NCI-H2171 (cell line): ENCODE results near the gene DNAJB9.
"Not testable (repeated sequence)": the region's sequence is repeated elsewhere in the genome, so short reads cannot be mapped to it uniquely, and the experiment has no call there.

Experiments
- DNase-seq: peaks from one replicate; lab custom pipeline; 2025; lab: John Stamatoyannopoulos, UW

Gene DNAJB9

DNA sequence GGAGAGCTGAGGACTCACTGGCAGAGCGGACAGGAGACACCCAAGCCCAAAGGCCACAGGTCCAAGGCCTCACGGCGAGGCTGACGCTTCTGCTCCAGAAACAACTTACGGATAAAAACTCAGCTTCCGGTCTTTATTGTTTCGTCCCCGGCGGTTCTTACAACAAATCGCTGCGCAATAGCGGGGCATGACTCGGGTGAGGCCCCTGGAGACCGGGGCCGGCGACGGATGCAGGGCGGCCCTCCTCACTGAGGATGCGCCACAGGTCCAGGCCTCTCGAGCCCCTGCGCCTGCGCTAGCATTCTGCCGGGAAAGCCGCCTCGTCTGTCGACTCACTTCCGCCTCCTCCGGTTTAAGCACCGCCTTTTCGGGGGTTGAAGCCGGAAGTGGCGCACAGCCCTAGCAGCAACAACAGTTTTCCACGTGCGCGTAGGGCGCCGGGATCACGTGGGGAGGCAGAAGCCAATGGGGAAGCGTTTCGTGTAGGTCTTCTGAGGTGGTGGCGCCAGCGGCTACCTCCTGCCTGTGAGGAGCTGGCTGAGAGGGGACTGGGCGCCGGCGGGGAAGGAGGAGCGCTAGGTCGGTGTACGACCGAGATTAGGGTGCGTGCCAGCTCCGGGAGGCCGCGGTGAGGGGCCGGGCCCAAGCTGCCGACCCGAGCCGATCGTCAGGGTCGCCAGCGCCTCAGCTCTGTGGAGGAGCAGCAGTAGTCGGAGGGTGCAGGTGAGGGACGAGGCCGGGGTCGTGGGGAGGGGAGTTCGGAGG, at the start of gene DNAJB9, which contains the start of gene THAP5:
Gene DNAJB9 (plus strand): TSS at position 494 of the 765 bp plus-strand sequence. CDS start 1,853 bp downstream, outside the sequence.
Gene THAP5 (minus strand): TSS at position 326 of the 765 bp plus-strand sequence. CDS start 137 bp downstream, at position 189.
- peak; percentile 99 for DNase-seq

DNA sequence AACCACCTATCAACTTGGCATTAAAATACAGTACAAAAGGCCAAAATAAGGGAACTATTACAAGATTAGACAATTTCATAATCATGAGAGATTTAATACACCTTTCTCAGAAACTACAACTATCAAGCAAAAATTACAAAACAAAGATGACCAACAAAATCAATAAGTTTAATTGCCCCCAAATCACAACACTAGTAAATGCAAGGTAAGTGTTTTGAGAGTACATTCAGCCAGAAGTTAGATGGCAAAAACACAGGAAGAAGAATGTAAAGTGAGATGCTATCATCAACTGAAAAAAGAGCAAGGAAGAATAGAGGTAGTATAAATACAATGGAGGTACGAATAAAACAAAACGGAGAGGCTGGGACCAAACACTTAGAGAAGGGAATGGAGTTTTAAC, 46.9 kb upstream of the DNAJB9 start:
- no peak for DNase-seq

DNA sequence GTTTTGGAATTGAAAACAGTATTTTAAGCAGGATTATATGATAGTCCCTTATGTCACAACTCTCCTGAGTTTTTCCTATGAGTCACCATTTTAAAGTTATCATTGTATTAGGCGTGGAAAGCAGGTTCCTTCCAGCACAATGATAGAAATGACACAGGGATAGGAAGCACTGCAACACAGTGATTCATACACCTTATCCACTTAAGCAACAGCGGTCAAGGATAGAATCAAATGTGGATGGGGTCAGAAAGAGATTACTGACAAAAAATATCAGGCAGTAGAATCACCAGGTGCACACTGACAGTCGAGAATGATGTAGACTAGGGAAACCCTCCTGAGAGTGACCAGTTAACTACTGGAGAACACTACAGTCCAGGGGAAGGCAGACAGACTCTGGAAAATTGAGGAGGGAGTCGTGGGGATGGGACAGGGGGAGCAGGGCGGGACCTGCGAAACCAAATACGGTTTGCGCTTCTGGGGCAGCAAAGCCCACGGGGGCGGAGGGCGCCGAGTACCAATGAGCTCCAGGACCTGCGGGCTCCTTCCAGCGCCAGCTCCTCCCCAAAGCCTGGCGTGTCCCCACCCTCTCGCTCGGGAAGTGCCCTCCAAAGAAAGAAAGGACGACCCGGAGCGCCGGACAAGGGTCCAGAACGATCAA, 44.2 kb upstream of the DNAJB9 start:
- peak; percentile 81 for DNase-seq

DNA sequence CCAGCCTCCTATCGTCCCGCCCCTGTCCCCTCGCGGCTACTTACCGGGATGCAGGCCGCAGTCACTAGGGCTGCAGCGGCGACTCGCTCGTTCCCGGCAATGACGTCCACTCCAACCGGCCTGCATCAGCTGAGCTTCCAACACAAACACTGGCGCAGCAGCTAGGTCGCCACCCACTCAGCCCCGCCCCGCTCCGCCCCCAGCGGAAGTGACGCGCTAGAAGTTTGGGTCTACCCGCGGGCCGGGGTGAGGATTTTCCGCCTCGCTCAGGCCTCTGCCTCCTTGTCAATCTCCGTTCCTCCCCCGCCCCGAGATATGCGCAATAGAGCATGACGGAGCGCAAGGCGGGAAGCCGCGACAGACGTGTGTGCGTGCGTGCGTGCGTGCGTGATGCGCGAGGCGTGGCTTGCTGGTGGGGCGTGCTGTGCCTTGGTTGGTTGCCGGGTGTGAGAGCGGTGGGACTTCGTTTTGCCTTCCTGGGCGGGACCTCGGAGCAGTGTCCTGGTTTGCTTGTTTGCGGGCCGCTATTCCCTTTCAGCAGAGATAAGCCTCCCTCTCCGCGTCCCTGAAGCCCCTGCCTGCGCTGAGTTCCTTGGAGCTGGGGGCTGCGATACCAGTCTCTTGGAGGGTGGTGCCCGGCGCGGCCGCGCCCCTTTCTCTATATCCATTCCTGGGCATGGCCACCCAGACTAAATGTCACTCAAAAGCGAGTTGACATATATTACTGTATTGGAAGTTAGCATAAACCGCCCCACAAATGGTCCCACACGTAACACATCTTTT, 43.5 kb upstream of the DNAJB9 start, which contains the start of gene PNPLA8:
Gene PNPLA8 (minus strand): TSS at position 151 of the 783 bp plus-strand sequence. CDS start 10,644 bp downstream, outside the sequence.
- peak; percentile 99 for DNase-seq

DNA sequence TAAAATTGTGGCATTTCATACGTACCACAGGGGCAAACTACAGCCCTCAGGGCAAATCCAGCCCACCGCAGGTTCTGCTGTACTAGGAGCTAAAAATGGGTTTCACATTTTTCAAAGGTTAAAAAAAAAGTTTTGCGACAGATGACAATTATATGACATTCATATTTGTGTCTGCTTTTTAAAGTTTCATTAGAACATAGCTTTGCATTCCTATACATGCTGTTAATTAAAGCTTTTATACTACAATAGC, 43.0 kb upstream of the DNAJB9 start:
- DNase-seq = no peak

DNA sequence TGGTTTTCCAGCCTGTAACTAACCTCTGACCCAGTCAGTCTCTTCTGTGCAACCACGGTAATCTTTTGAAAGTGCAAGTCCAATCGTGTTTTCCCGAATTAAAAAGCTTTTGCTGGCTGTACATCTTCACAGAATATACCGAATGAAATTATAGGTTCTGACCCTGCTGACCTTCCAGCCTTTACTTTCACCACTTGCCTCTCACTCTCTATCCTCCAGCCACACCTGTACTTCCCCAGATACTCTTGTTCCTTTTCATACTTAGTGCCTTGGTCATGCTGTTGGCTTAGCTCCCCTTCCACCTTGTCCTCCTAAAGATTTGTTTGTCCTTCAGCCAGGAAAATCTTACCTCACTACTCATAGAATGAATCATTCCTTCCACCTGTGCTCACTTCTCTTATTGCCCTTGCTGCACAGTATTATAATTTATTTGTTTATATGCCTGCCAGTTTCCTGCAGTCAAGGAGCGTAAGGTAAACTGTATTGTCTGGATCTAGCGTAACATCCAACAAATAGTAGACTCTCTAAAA, 41.4 kb upstream of the DNAJB9 start:
- no peak for DNase-seq

DNA sequence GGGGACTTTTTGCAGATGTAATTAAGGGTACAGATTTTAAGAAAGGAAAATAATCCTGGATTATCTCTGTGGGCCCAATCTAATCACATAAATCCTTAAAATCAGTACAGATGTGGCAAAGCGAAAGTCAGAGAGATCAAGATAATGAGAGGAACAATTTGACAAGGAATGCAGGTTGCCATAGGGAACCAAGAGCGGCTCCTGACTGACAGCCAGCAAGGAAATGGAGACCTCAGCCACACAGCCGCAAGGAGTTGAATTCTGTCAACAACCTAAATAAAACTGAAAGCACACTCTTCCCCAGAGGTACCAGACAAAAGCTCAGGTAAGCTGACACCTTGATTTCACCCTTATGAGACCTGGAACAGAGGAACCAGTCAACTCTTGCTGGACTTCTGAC, 40.3 kb upstream of the DNAJB9 start:
- DNase-seq = no peak

DNA sequence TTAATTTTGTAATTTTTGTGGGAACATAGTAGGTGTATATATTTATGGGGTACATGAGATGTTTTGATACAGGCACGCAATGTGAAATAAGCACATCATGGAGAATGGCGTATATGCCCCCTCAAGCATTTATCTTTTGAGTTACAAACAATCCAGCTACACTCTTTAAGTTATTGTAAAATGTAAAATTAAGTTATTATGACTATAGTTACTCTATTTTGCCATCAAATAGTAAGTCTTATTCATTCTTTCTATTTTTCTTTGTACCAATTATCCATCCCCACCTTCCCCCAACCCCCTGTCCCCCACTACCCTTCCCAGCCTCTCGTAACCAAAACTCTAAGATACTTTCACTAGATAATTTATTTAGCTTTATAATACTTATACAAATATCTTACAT, 36.0 kb upstream of the DNAJB9 start:
- no peak for DNase-seq

DNA sequence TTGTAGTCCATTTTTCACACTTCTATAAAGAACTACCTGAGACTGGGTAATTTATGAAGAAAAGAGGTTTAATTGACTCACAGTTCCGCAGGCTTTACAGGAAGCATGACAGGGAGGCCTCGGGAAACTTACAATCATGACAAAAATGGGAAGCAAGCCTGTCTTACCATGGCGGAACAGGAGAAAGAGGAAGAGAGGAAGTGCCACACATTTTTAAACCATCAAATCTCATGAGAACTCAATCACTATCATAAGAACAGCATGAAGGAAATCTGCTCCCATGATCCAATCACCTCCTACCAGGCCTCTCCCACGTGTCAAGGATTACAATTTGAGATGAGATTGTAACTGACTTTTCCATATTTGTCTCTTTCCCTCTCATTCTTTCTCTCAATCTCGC, 34.4 kb upstream of the DNAJB9 start:
- DNase-seq = no peak

DNA sequence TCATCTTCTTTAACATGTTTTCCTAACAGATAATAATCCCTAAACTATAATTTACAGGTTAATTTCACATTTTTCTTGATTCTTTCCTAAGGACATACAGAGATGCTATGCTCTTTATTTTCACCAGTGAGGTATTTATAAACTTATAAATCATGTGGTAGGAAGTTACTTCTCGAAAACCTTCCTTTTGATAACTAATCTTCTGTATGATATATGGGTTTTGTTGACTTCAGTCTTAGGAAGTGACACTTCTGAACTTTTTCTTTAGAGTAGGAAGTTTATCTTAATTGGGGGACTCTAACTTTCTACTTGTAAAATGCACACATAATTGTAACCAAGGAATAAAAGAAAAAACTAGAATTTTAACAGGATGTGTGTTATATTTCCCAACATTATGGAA, 33.9 kb upstream of the DNAJB9 start:
- DNase-seq = no peak

DNA sequence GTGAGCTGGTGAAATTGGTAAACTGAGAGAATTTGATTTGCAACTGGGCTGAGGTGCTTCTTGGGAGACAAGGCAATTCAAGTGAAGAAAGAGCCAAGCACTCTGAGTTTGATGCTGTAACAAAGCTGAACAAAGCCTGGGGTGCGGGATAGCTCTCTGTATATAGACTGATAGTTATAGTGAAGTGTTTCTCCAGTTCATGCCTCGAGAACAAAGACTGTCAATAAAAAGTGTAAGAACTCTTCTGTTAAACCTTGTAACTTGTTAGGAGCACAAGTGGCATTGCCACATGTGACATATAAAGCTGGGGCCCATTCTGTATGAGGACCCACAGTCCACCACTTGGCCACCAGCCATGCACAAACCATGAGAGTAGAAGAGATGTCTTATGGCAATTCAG, 32.4 kb upstream of the DNAJB9 start:
- DNase-seq = no peak

DNA sequence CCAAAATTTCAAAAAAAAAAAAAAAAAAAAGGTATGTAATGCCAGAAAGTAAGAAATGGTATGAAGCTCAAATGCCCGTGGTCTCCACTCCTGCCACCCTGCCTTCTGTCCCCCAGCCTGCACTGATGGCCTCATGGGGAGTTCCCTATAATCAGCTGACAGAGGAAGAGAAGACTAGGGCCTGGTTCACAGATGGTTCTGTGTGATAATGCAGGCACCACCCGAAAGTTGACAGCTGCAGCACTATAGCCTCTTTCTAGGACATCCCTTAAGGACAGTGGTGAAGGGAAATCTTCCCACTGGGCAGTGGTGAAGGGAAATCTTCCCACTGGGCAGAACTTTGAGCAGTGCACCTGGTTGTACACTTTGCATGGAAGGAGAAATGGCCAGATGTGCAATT, 31.4 kb upstream of the DNAJB9 start:
- not testable (repeated sequence) for DNase-seq

DNA sequence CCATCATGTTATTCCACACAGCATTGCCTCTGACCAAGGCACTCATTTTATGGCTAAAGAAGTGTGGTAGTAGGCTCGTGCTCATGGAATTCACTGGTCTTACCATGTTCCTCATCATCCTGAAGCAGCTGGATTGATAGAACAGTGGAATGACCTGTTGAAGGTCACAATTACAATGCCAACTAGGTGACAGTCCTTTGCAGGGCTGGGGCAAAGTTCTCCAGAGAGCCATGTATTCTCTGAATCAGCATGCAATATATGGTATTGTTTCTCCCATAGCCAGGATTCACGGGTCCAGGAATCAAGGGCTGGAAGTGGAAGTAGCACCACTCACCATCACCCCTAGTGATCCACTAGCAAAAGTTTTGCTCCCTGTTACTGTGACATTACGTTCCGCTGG, 31.0 kb upstream of the DNAJB9 start:
- DNase-seq = not testable (repeated sequence)

DNA sequence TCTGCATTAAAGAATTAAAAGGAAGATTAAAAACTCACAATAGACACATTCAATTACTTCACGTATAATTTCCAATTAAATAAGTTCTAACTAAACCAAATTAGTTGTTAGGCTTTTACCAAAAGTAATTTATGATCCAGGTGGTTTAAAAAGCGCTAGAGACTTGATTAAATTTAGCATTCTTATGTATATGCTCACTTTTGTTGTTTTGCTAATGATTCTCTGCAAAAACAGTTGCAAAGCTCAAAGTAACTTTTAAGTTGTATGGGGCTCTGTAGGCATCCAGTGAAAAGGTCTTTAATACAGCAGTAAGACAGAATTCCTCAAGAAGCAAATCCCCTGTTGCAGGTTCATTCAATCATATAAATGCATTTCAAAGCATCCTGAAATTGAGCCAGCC, 28.2 kb upstream of the DNAJB9 start:
- DNase-seq = no peak

DNA sequence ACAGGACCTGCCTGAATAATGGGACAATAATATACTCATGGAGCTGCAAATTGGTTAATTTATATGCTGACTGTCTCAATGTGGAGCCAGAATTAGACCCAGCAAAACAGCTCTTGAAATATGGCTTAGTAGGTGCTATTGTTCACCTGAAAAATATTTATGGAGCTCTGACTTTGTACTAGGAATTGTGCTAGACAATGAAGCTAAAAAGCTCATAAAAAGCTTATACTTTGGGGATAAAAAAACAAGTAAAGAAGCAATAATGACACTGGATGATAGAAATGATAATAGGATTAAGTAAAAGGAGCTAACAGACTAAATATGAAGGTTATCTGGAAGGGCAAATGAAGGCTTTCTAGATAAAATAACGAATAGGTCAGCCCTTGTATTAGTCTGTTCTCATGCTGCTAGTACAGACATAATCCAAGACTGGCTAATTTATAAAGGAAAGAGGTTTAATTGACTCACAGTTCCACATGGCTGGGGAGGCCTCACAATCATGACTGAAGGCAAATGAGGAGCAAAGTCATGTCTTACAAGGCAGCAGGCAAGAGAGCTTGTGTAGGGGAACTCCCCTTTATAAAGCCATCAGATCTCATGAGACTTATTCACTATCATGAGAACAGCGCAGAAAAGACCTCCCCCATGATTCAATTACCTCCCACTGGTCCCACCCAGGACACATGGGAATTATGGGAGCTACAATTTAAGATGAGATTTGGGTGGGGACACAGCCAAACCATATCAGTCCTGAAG, 21.4 kb upstream of the DNAJB9 start:
- DNase-seq = not testable (repeated sequence)

DNA sequence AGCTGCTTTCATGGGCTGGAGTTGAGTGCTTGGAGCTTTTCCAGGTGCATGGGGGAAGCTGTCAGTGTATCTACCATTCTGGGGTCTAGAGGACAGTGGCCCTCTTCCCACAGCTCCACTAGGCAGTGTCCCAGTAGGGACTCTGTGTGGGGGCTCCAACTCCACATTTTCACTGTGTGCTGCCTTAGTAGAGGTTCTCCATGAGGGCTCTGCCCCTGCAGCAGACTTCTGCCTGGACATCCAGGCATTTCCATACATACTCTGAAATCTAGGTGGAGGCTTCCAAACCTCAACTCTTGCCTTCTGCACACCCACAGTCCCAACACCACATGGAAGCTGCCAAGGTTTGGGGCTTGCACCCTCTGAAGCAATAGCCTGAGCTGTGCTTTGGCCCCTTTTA, 13.0 kb upstream of the DNAJB9 start:
- not testable (repeated sequence) for DNase-seq

DNA sequence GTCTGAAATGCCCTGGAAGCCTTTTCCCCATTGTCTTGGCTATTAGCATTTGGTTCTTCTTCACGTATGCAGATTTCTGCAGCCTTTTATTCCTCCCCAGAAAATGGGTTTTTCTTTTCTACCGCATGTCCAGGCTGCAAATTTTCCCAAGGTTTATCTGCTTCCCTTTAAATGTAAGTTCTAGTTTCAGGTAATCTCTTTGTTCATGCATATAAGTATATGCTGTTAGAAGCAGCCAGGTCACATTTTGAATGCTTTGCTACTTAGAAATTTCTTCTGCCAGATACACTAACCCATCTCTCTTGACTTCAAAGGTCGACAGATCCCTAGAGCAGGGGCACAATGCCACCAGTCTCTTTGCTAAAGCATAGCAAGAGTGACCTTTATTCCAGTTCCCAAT, 12.5 kb upstream of the DNAJB9 start:
- no peak for DNase-seq

DNA sequence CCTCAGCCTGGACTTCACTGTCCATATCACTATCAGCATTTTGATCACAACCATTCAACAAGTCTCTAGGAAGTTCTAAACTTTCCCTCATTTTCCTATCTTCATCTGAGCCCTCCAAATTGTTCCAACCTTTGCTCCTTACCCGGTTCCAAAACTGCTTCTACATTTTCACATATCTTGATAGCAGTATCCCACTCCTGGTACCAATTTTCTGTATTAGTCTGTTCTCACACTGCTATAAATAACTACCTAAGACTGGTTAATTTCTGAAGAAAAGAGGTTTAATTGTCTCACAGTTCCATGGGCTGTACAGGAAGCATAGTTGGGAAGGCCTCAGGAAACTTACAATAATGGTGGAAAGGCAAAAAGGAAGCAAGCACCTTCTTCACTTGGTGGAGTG, 12.1 kb upstream of the DNAJB9 start:
- no peak for DNase-seq

DNA sequence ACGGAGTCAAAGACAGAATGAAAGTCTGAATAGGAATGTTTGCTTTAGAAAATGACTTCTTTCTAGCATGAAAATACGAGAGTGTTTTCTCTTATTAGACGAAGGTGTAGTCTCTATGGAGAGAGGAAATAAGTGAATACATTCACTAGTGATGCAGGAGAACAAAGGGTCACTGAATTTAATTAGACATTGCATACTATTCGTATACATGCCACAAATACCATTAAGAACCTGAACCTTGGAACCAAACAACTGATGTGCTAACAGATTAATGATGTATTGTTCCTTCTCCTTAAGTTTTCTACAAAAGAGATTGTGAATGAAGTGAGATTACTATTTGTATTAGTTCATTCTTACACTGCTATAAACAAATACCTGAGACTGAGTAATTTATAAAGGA, 10.4 kb upstream of the DNAJB9 start:
- no peak for DNase-seq

DNA sequence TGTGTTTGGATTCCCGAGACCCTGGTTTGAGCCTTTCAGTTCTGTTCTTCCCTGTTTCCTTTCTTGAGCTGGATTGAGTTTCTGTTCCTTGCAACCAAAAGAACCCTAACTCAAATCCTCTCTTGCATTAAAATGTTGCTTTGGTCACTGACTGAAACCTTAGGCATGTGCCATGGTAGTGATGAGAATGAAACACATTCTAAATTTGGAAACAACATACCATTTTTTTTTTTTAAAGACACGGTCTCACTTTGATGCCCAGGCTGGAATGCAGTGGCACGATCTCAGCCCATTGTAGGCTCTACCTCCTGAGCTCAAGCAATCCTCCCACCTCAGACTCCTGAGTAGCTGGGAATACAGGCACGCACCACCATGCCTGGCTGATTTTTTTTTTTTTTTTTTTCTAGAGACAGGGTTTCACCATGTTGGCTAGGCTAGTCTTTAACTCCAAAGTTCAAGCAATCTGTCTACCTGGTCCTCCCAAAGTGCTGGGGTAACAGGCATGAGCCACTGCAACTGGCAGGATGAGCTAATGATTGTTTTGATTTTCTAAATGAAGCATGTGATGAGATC, 8.5 kb upstream of the DNAJB9 start:
- DNase-seq = no peak

DNA sequence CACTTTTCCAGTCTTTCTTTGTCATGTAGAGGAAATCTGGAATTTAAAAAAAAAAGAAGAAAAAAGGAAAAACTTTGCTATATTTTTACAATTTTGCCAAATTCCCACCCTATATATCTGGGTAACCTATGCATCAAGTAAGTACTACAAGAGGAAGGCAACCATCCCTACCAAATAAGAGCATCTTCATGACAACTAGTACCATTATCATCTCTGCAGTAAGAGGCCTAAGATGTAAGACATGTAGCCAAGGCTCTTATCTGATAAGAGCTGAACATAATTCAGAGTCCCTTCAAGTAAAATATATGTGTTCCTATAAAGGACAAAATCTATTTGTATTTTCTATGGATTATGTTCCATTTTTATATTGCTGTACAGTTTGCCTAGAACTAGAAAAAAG, 3.7 kb upstream of the DNAJB9 start:
- no peak for DNase-seq
